Smooth muscle cell (in vitro differentiated cells): Measurements from ENCODE around the gene KLHL40. TPM values are rescaled to one million over a fixed set of nuclear protein-coding genes. Genes with fewer than 3 reads are reported as not detected.
"Not testable (repeated sequence)": the region's sequence is repeated elsewhere in the genome, so short reads cannot be mapped to it uniquely, and the experiment has no call there.

Experiments used
- DNase-seq: peaks from one replicate; lab custom pipeline; 2025; ENCODE audit not compliant: unreplicated experiment; lab: John Stamatoyannopoulos, UW
- H2AFZ ChIP-seq: fragments of 200-600 bp; sonication (generic); 2 replicates; pipeline ENCODE4 v1.6.0; 2016; ENCODE audit warnings: antibody characterized with exemption, low read depth, mild to moderate bottlenecking
- H3F3A ChIP-seq: fragments of 200-600 bp; sonication (generic); 2 replicates; pipeline ENCODE4 v1.6.0; 2017; ENCODE audit warnings: antibody characterized with exemption, low read depth
- H3K27ac ChIP-seq: fragments of 200-600 bp; sonication (generic); 2 replicates; pipeline ENCODE4 v1.5.1; 2016; ENCODE audit warnings: low read depth, mild to moderate bottlenecking
- H3K27me3 ChIP-seq: fragments of 200-600 bp; sonication (generic); 2 replicates; pipeline ENCODE4 v1.6.1; 2016; ENCODE audit warnings: low read depth, mild to moderate bottlenecking
- H3K36me3 ChIP-seq: fragments of 200-600 bp; sonication (generic); 2 replicates; pipeline ENCODE4 v1.5.1; 2016; ENCODE audit warnings: low read depth
- H3K4me1 ChIP-seq: fragments of 200-600 bp; sonication (generic); 2 replicates; pipeline ENCODE4 v1.5.1; 2016; ENCODE audit warnings: low read depth
- H3K4me2 ChIP-seq: fragments of 200-600 bp; sonication (generic); 2 replicates; pipeline ENCODE4 v1.6.0; 2016; ENCODE audit warnings: mild to moderate bottlenecking
- H3K4me3 ChIP-seq: fragments of 200-600 bp; sonication (generic); 2 replicates; pipeline ENCODE4 v1.5.1; 2016; ENCODE audit warnings: mild to moderate bottlenecking
- H3K79me2 ChIP-seq: fragments of 200-600 bp; sonication (generic); 2 replicates; pipeline ENCODE4 v1.6.0; 2016; ENCODE audit warnings: low read depth, mild to moderate bottlenecking
- H3K9ac ChIP-seq: fragments of 200-600 bp; sonication (generic); 2 replicates; pipeline ENCODE4 v1.6.0; 2016; ENCODE audit warnings: low read depth
- H3K9me3 ChIP-seq: fragments of 200-600 bp; sonication (generic); replicated peaks from 2 replicates; pipeline ENCODE4 v1.5.1; 2016; ENCODE audit warnings: low read depth
- H4K20me1 ChIP-seq: fragments of 200-600 bp; sonication (generic); 2 replicates; pipeline ENCODE4 v1.6.0; 2016; ENCODE audit warnings: low read depth
- CTCF ChIP-seq: fragments of 200-600 bp; sonication (generic); IDR thresholded peaks from 2 replicates; pipeline ENCODE4 v1.5.1; 2017; ENCODE audit warnings: borderline replicate concordance, mild to moderate bottlenecking, antibody characterized with exemption; ENCODE audit not compliant: insufficient read depth, poor library complexity, severe bottlenecking
- WGBS: methylation state at CpG from one replicate; pipeline ENCODE4 v1.1.7; 2016; ENCODE audit warnings: low lambda C conversion rate; 5-methylcytosine and 5-hydroxymethylcytosine counted together
- polyA plus RNA-seq: library from polyadenylated mRNA; unstranded; fragments of >200 nt; fragmentation: Nextera tagmentation; extraction: Ambion mirVana; gene quantifications from 2 replicates; pipeline ENCODE4 v1.2.1, GENCODE V29; 2016
- total RNA-seq: library from RNA; depleted of rRNA; stranded (reverse); fragments of >200 nt; gene quantifications from 2 replicates; pipeline ENCODE4 v1.2.3, GENCODE V29; 2014

KLHL40 gene
- total and polyA plus RNA-seq, 2 experiments from 2014 or later, result not detected

GRCh38 chr3:42721690-42722089 lies 36.4 kb downstream of the KLHL40 start:
- no peak for TF ChIP-seq CTCF
- H4K20me1 ChIP-seq, result no peaks in the 10 kb centered on the region
- H3K27me3 ChIP-seq, result no peaks in the 10 kb centered on the region
- H3K79me2 ChIP-seq, result no peaks in the 10 kb centered on the region
- DNase-seq, result no peak
- no peaks in the 10 kb centered on the region for H3F3A ChIP-seq
- H3K9ac ChIP-seq, result no peak overlapping the region
- H3K4me3 ChIP-seq, result no peak overlapping the region
- H2AFZ ChIP-seq, result no peak overlapping the region
- H3K27ac ChIP-seq, result no peak overlapping the region
- H3K9me3 ChIP-seq, result no peaks in the 10 kb centered on the region
- WGBS, result 83% methylated on average over 1 of the region's 1 CpG
- H3K4me1 ChIP-seq, result no peaks in the 10 kb centered on the region
- no peaks in the 10 kb centered on the region for H3K36me3 ChIP-seq
- no peak overlapping the region for H3K4me2 ChIP-seq

GRCh38 chr3:42722442-42722841 lies 37.1 kb downstream of the KLHL40 start:
- not testable (repeated sequence) for H3K27ac ChIP-seq, H4K20me1 ChIP-seq, H3K4me1 ChIP-seq, H3K4me2 ChIP-seq, H2AFZ ChIP-seq, H3K9ac ChIP-seq, H3F3A ChIP-seq, H3K9me3 ChIP-seq, H3K27me3 ChIP-seq, DNase-seq, H3K36me3 ChIP-seq, H3K79me2 ChIP-seq, H3K4me3 ChIP-seq
- 90% methylated on average over 2 of the region's 3 CpGs for WGBS

GRCh38 chr3:42723219-42723618 lies 37.9 kb downstream of the KLHL40 start:
- H3K36me3 ChIP-seq, result no peaks in the 10 kb centered on the region
- no peak overlapping the region for H3K4me2 ChIP-seq
- H3K9me3 ChIP-seq, result no peaks in the 10 kb centered on the region
- no peaks in the 10 kb centered on the region for H3K79me2 ChIP-seq
- no peak overlapping the region for H3K27ac ChIP-seq
- H3K4me3 ChIP-seq, result no peak overlapping the region
- no peaks in the 10 kb centered on the region for H3F3A ChIP-seq
- H3K9ac ChIP-seq, result no peak overlapping the region
- no peak overlapping the region for H2AFZ ChIP-seq
- WGBS, result 81% methylated on average over 2 of the region's 2 CpGs
- no peak for TF ChIP-seq CTCF
- no peaks in the 10 kb centered on the region for H3K4me1 ChIP-seq
- no peaks in the 10 kb centered on the region for H3K27me3 ChIP-seq
- H4K20me1 ChIP-seq, result no peaks in the 10 kb centered on the region
- DNase-seq, result no peak

GRCh38 chr3:42725454-42725853 lies 40.1 kb downstream of the KLHL40 start:
- Histone ChIP-seq H3K4me3 (no peak overlapping the region), H3K27ac (no peak overlapping the region), H3K4me1 (no peaks in the 10 kb centered on the region), H3K9me3 (no peaks in the 10 kb centered on the region), H3K79me2 (no peaks in the 10 kb centered on the region), H3K36me3 (no peaks in the 10 kb centered on the region), H4K20me1 (no peaks in the 10 kb centered on the region), H2AFZ (no peak overlapping the region), H3F3A (no peaks in the 10 kb centered on the region), H3K9ac (no peak overlapping the region), H3K27me3 (no peaks in the 10 kb centered on the region), H3K4me2 (no peak overlapping the region)
- 95% methylated on average over 2 of the region's 2 CpGs for WGBS
- DNase-seq, result no peak
- TF ChIP-seq CTCF, result no peak
